OCI-LY7 (cell line): Measurements from ENCODE around the gene COA3.

ENCODE experiments used
- EZH2phosphoT487 ChIP-seq: fragments of 200-600 bp; sonication (generic); IDR thresholded peaks from 2 replicates; pipeline ENCODE4 v1.6.1; 2018; ENCODE audit warnings: low read depth, borderline replicate concordance, mild to moderate bottlenecking, mixed run types, antibody characterized with exemption, low read length, moderate library complexity, mixed read lengths
- TF ChIP-seq, protein P1 (sequence below): fragments of 200-600 bp; sonication (generic); conservative IDR thresholded peaks from 2 replicates; pipeline ENCODE4 v1.5.1; 2014; ENCODE audit warnings: mild to moderate bottlenecking, antibody characterized with exemption, low read length, moderate library complexity, mixed read lengths

DNA sequence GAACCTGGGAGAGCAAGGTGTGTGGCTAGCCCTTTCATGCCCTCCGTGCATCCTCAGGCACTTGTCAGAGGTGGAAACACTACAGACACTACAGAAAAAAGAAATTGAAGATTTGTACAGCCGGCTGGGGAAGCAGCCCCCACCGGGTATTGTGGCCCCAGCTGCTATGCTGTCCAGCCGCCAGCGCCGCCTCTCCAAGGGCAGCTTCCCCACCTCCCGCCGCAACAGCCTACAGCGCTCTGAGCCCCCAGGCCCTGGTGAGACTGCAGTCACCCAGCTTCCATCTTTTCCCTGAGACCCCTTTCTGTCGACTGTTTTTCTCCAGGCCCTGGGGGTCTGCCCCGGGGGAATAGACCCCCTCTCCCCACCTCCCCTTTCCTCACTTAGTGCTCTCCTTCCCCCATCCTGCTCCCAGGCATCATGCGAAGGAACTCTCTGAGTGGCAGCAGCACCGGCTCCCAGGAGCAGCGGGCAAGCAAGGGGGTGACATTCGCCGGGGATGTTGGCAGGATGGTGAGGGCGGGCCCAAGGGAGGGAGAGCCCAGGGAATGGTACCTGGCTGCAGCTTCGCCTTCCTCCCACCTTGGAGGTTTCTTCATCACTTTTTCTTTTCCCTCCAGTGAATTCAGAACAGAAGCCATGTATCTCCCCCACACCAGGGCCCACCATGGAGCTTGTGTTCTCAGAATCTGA is 2.3 kb downstream of the COA3 start:
- TF ChIP-seq, protein P1, sequence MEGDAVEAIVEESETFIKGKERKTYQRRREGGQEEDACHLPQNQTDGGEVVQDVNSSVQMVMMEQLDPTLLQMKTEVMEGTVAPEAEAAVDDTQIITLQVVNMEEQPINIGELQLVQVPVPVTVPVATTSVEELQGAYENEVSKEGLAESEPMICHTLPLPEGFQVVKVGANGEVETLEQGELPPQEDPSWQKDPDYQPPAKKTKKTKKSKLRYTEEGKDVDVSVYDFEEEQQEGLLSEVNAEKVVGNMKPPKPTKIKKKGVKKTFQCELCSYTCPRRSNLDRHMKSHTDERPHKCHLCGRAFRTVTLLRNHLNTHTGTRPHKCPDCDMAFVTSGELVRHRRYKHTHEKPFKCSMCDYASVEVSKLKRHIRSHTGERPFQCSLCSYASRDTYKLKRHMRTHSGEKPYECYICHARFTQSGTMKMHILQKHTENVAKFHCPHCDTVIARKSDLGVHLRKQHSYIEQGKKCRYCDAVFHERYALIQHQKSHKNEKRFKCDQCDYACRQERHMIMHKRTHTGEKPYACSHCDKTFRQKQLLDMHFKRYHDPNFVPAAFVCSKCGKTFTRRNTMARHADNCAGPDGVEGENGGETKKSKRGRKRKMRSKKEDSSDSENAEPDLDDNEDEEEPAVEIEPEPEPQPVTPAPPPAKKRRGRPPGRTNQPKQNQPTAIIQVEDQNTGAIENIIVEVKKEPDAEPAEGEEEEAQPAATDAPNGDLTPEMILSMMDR = no peak
- no peak for TF ChIP-seq EZH2phosphoT487
